Activated T-cell treated with anti-CD3 and anti-CD28 coated beads, Interleukin-2, amount 50 U/mL, for 4 hours (primary cell): ENCODE results near the gene ZNF804A. TPM values are rescaled to one million over a fixed set of nuclear protein-coding genes. Genes with fewer than 3 reads are reported as not detected.

Experiments used
- ATAC-seq, 2 donors: fragments of 200-7000 bp; cut with Tn5 transposase; one replicate each; pipeline ENCODE4 v1.10.0; 2021
- DNase-seq: peaks from one replicate; pipeline ENCODE4 v3.0.0-alpha.2; 2020
- H3K27me3 Mint-ChIP-seq: one replicate; pipeline ENCODE4 v1.8.0; 2021; ENCODE audit warnings: low read depth, mixed read lengths
- H3K36me3 Mint-ChIP-seq: one replicate; pipeline ENCODE4 v1.8.0; 2022; ENCODE audit warnings: mixed read lengths; ENCODE audit not compliant: insufficient read depth
- H3K4me1 Mint-ChIP-seq: one replicate; pipeline ENCODE4 v1.8.0; 2021; ENCODE audit warnings: low read depth, mixed read lengths
- H3K4me3 Mint-ChIP-seq: one replicate; pipeline ENCODE4 v1.8.0; 2021; ENCODE audit warnings: mild to moderate bottlenecking, moderate library complexity, mixed read lengths
- H3K9me3 Mint-ChIP-seq: one replicate; pipeline ENCODE4 v1.8.0; 2021; ENCODE audit warnings: mixed read lengths
- total RNA-seq, 3 donors: library from RNA; stranded (reverse); gene quantifications; one replicate each; pipeline ENCODE4 v1.2.1, GENCODE V29; 2021

The ZNF804A gene
- total RNA-seq, 3 donors from 2014 or later, result not detected

GRCh38 chr2:184779777-184780176 lies 181.4 kb downstream of the ZNF804A start:
- no peak for DNase-seq
- Mint-ChIP-seq H3K9me3 (peaks cover 16% of the 10 kb centered on the region), H3K4me3 (no peak overlapping the region), H3K36me3 (no peaks in the 10 kb centered on the region), H3K4me1 (no peaks in the 10 kb centered on the region), H3K27me3 (no peaks in the 10 kb centered on the region)
- ATAC-seq, result no peak

- H3K4me3 Mint-ChIP-seq, result no peak overlapping the region
- no peaks in the 10 kb centered on the region for H3K36me3 Mint-ChIP-seq
- DNase-seq (no peak), ATAC-seq (no peak)
- no peaks in the 10 kb centered on the region for H3K4me1 Mint-ChIP-seq
- peaks cover 16% of the 10 kb centered on the region for H3K9me3 Mint-ChIP-seq
- no peaks in the 10 kb centered on the region for H3K27me3 Mint-ChIP-seq
Measured at GRCh38 chr2:184780384-184780783, 182.1 kb downstream of the ZNF804A start.

- Mint-ChIP-seq H3K4me3 (no peak overlapping the region), H3K9me3 (peaks cover 16% of the 10 kb centered on the region), H3K36me3 (no peaks in the 10 kb centered on the region), H3K4me1 (no peaks in the 10 kb centered on the region), H3K27me3 (no peaks in the 10 kb centered on the region)
- DNase-seq (no peak), ATAC-seq (no peak)
Measured at GRCh38 chr2:184780944-184781343, 182.6 kb downstream of the ZNF804A start.

GRCh38 chr2:184783576-184783975 lies 185.2 kb downstream of the ZNF804A start:
- no peaks in the 10 kb centered on the region for H3K4me1 Mint-ChIP-seq
- ATAC-seq (no peak), DNase-seq (no peak)
- no peak overlapping the region for H3K4me3 Mint-ChIP-seq
- peaks cover 10% of the 10 kb centered on the region for H3K9me3 Mint-ChIP-seq
- no peaks in the 10 kb centered on the region for H3K27me3 Mint-ChIP-seq
- no peaks in the 10 kb centered on the region for H3K36me3 Mint-ChIP-seq

- DNase-seq, result no peak
- Mint-ChIP-seq H3K4me3 (no peak overlapping the region), H3K9me3 (peaks cover 19% of the 10 kb centered on the region), H3K4me1 (no peaks in the 10 kb centered on the region), H3K27me3 (no peaks in the 10 kb centered on the region), H3K36me3 (no peaks in the 10 kb centered on the region)
- no peak for ATAC-seq
Measured at GRCh38 chr2:184793176-184793575, 194.8 kb downstream of the ZNF804A start.

- ATAC-seq (no peak), DNase-seq (no peak)
- no peaks in the 10 kb centered on the region for H3K4me1 Mint-ChIP-seq
- H3K4me3 Mint-ChIP-seq, result no peak overlapping the region
- H3K9me3 Mint-ChIP-seq, result peaks cover 25% of the 10 kb centered on the region
- H3K27me3 Mint-ChIP-seq, result no peaks in the 10 kb centered on the region
- no peaks in the 10 kb centered on the region for H3K36me3 Mint-ChIP-seq
Measured at GRCh38 chr2:184799379-184799778, 201.1 kb downstream of the ZNF804A start.

GRCh38 chr2:184814421-184814820 lies 216.1 kb downstream of the ZNF804A start:
- H3K4me1 Mint-ChIP-seq, result no peaks in the 10 kb centered on the region
- no peak overlapping the region for H3K4me3 Mint-ChIP-seq
- H3K36me3 Mint-ChIP-seq, result no peaks in the 10 kb centered on the region
- peaks cover 22% of the 10 kb centered on the region for H3K9me3 Mint-ChIP-seq
- no peak for ATAC-seq
- H3K27me3 Mint-ChIP-seq, result no peaks in the 10 kb centered on the region
- no peak for DNase-seq

- Mint-ChIP-seq H3K27me3 (no peaks in the 10 kb centered on the region), H3K9me3 (peaks cover 30% of the 10 kb centered on the region), H3K4me3 (no peak overlapping the region), H3K36me3 (no peaks in the 10 kb centered on the region), H3K4me1 (no peaks in the 10 kb centered on the region)
- ATAC-seq (no peak), DNase-seq (no peak)
Measured at GRCh38 chr2:184815824-184816223, 217.5 kb downstream of the ZNF804A start.

- DNase-seq, result no peak
- Mint-ChIP-seq H3K4me1 (no peaks in the 10 kb centered on the region), H3K9me3 (peaks cover 12% of the 10 kb centered on the region), H3K4me3 (no peak overlapping the region), H3K36me3 (no peaks in the 10 kb centered on the region), H3K27me3 (no peaks in the 10 kb centered on the region)
- no peak for ATAC-seq
Measured at GRCh38 chr2:184824597-184824996, 226.3 kb downstream of the ZNF804A start.

- H3K4me1 Mint-ChIP-seq, result no peaks in the 10 kb centered on the region
- no peaks in the 10 kb centered on the region for H3K27me3 Mint-ChIP-seq
- H3K36me3 Mint-ChIP-seq, result no peaks in the 10 kb centered on the region
- no peak for ATAC-seq
- H3K9me3 Mint-ChIP-seq, result peaks cover 6% of the 10 kb centered on the region
- no peak overlapping the region for H3K4me3 Mint-ChIP-seq
- DNase-seq, result no peak
Measured at GRCh38 chr2:184830531-184830930, 232.2 kb downstream of the ZNF804A start.

GRCh38 chr2:184834699-184835397 lies 236.5 kb downstream of the ZNF804A start:
- H3K4me3 Mint-ChIP-seq, result no peak overlapping the region
- no peaks in the 10 kb centered on the region for H3K4me1 Mint-ChIP-seq
- H3K36me3 Mint-ChIP-seq, result no peaks in the 10 kb centered on the region
- ATAC-seq, result no peak
- peaks cover 3% of the 10 kb centered on the region for H3K9me3 Mint-ChIP-seq
- H3K27me3 Mint-ChIP-seq, result no peaks in the 10 kb centered on the region
- DNase-seq, result no peak

- Mint-ChIP-seq H3K36me3 (no peaks in the 10 kb centered on the region), H3K9me3 (peaks cover 3% of the 10 kb centered on the region), H3K27me3 (no peaks in the 10 kb centered on the region), H3K4me3 (no peak overlapping the region), H3K4me1 (no peaks in the 10 kb centered on the region)
- ATAC-seq (no peak), DNase-seq (no peak)
Measured at GRCh38 chr2:184835398-184835715, 237.0 kb downstream of the ZNF804A start.

- Mint-ChIP-seq H3K9me3 (peaks cover 22% of the 10 kb centered on the region), H3K4me3 (no peak overlapping the region), H3K4me1 (no peaks in the 10 kb centered on the region), H3K36me3 (no peaks in the 10 kb centered on the region), H3K27me3 (no peaks in the 10 kb centered on the region)
- no peak for ATAC-seq
- DNase-seq, result no peak
Measured at GRCh38 chr2:184847331-184847730, 249.0 kb downstream of the ZNF804A start.

GRCh38 chr2:184849516-184849915 lies 251.2 kb downstream of the ZNF804A start:
- ATAC-seq, result no peak
- Mint-ChIP-seq H3K27me3 (no peaks in the 10 kb centered on the region), H3K4me3 (no peak overlapping the region), H3K4me1 (no peaks in the 10 kb centered on the region), H3K9me3 (peaks cover 22% of the 10 kb centered on the region), H3K36me3 (no peaks in the 10 kb centered on the region)
- DNase-seq, result no peak

- Mint-ChIP-seq H3K4me1 (no peaks in the 10 kb centered on the region), H3K27me3 (no peaks in the 10 kb centered on the region), H3K9me3 (peaks cover 22% of the 10 kb centered on the region), H3K36me3 (no peaks in the 10 kb centered on the region), H3K4me3 (no peak overlapping the region)
- ATAC-seq (no peak), DNase-seq (no peak)
Measured at GRCh38 chr2:184851576-184851975, 253.2 kb downstream of the ZNF804A start.

GRCh38 chr2:184859187-184859586 lies 260.9 kb downstream of the ZNF804A start:
- ATAC-seq (no peak), DNase-seq (no peak)
- Mint-ChIP-seq H3K4me3 (no peak overlapping the region), H3K9me3 (peaks cover 15% of the 10 kb centered on the region), H3K36me3 (no peaks in the 10 kb centered on the region), H3K27me3 (no peaks in the 10 kb centered on the region), H3K4me1 (no peaks in the 10 kb centered on the region)
